Measurements from ENCODE around the gene REEP2. TPM values are rescaled to one million over a fixed set of nuclear protein-coding genes. Genes with fewer than 3 reads are reported as not detected.

Gene REEP2
- total RNA-seq, 1 experiment from 2014 or later, result 4.9 TPM

- H3K9me2 ChIP-seq (ENCODE audit: insufficient read depth), result no peaks in the 10 kb centered on the region
- H3K36me3 ChIP-seq (ENCODE audit: control insufficient read depth in 1 of 2, insufficient read depth in 2 of 2, low read length in 2 of 2), result peaks cover 0 to 3% of the 10 kb centered on the region in 2 experiments; a peak in 1 of 4 replicates
- ATAC-seq (no peak), DNase-seq (ENCODE audit: low read depth, low spot score) (no peak)
- H3K4me1 ChIP-seq (ENCODE audit: control insufficient read depth in 1 of 2, insufficient read depth in 2 of 2, low read length in 2 of 2), result peaks cover 0 to 35% of the 10 kb centered on the region in 2 experiments; a peak in 3 of 4 replicates
- H3K27me3 ChIP-seq (ENCODE audit: insufficient read depth, low read length), result no peaks in the 10 kb centered on the region
- peaks cover 13% of the 10 kb centered on the region for H3K79me2 ChIP-seq (ENCODE audit: insufficient read depth, low read length)
- no peak overlapping the region for H3K9ac ChIP-seq (ENCODE audit: low read length)
- BruUV-seq (replicated peaks), result no TSS peak
- no peaks in the 10 kb centered on the region for H4K20me1 ChIP-seq (ENCODE audit: insufficient read depth)
- ChIA-PET RAD21 (ENCODE audit: low non-redundant PET in 1 of 2, low total read pairs in 2 of 2, uncharacterized antibody in 2 of 2, unreplicated experiment in 2 of 2) (no interaction called here), POLR2A (interaction anchor here (1.0 kb wide), 1 partner anchor 12 kb away, joined by 3 read pairs; no protein-coding TSS in a partner anchor), CTCF (interaction anchor here (1.5 to 1.7 kb wide), 2 partner anchors 11 to 42 kb away, joined by 6 to 8 read pairs; no protein-coding TSS in a partner anchor)
- H3K27ac ChIP-seq (ENCODE audit: low read depth, low read length), result no peak overlapping the region
- 0 out of 2 replicates have a peak overlapping the region, but pooled peaks have one; percentile 6 for H3K4me2 ChIP-seq (ENCODE audit: low read length)
- no peaks in the 10 kb centered on the region for H3K9me3 ChIP-seq (ENCODE audit: control insufficient read depth in 1 of 2, insufficient read depth in 1 of 2, low read depth in 1 of 2, low read length in 2 of 2)
- TF ChIP-seq FOSL1 (IDR thresholded peaks at IDR 0.05; ENCODE audit: low read depth), result no peak
- no peak for TF ChIP-seq ELF1 (IDR thresholded peaks at IDR 0.05; ENCODE audit: borderline replicate concordance, low read depth)
- TF ChIP-seq JUND (IDR thresholded peaks at IDR 0.05), result no peak
- no peak for TF ChIP-seq EZH2phosphoT487 (IDR thresholded peaks at IDR 0.05; ENCODE audit: borderline replicate concordance)
- TF ChIP-seq SRF (IDR thresholded peaks at IDR 0.05; ENCODE audit: low read depth), result no peak
- TF ChIP-seq MAX (IDR thresholded peaks at IDR 0.05), result no peak
- H2AFZ ChIP-seq (ENCODE audit: low read depth, low read length, poor library complexity, severe bottlenecking), result no peak overlapping the region
- intact Hi-C loops (cut with micrococcal nuclease), result no loop called here
- H3K4me3 ChIP-seq (replicated peaks in 1 of 2; ENCODE audit: low read depth in 1 of 2, low read length in 2 of 2), result no peak overlapping the region
Measured at GRCh38 chr5:138461343-138462125, 22.7 kb downstream of the REEP2 start.

- peaks cover 0 to 40% of the 10 kb centered on the region in 2 experiments; a peak in 3 of 4 replicates for H3K4me1 ChIP-seq (ENCODE audit: control insufficient read depth in 1 of 2, insufficient read depth in 2 of 2, low read length in 2 of 2)
- H3K4me3 ChIP-seq (replicated peaks in 1 of 2; ENCODE audit: low read depth in 1 of 2, low read length in 2 of 2), result peak overlapping the region; percentile 53 to 82
- H3K9me2 ChIP-seq (ENCODE audit: insufficient read depth), result no peaks in the 10 kb centered on the region
- peak overlapping the region; percentile 93 for H3K9ac ChIP-seq (ENCODE audit: low read length)
- peaks cover 31% of the 10 kb centered on the region for H3K79me2 ChIP-seq (ENCODE audit: insufficient read depth, low read length)
- H4K20me1 ChIP-seq (ENCODE audit: insufficient read depth), result no peaks in the 10 kb centered on the region; the same call in 1 of the 2 replicates
- DNase-seq (ENCODE audit: low read depth, low spot score) (no peak), ATAC-seq (no peak)
- H3K27me3 ChIP-seq (ENCODE audit: insufficient read depth, low read length), result no peaks in the 10 kb centered on the region
- H2AFZ ChIP-seq (ENCODE audit: low read depth, low read length, poor library complexity, severe bottlenecking), result no peak overlapping the region
- intact Hi-C loops (cut with micrococcal nuclease), result no loop called here
- ChIA-PET CTCF (interaction anchor here (1.7 to 3.4 kb wide), 2 partner anchors 14 to 40 kb away, joined by 11 to 48 read pairs; no protein-coding TSS in a partner anchor), POLR2A (interaction anchor here (1.0 to 3.1 kb wide), 4 partner anchors 8 to 110 kb away, joined by 3 to 16 read pairs (median 4); partner anchors contain the start of gene ETF1), RAD21 (ENCODE audit: low non-redundant PET in 1 of 2, low total read pairs in 2 of 2, uncharacterized antibody in 2 of 2, unreplicated experiment in 2 of 2) (interaction anchor here in 1 of 2 experiments (1.1 kb wide), 1 partner anchor 72 kb away, joined by 3 read pairs; no protein-coding TSS in a partner anchor)
- H3K9me3 ChIP-seq (ENCODE audit: control insufficient read depth in 1 of 2, insufficient read depth in 1 of 2, low read depth in 1 of 2, low read length in 2 of 2), result no peaks in the 10 kb centered on the region
- peak overlapping the region; percentile 88 for H3K27ac ChIP-seq (ENCODE audit: low read depth, low read length)
- H3K36me3 ChIP-seq (ENCODE audit: control insufficient read depth in 1 of 2, insufficient read depth in 2 of 2, low read length in 2 of 2), result peaks cover 4 to 22% of the 10 kb centered on the region in 2 experiments
- TSS peak; percentile 78 for BruUV-seq (replicated peaks)
- peak overlapping the region; percentile 100 for H3K4me2 ChIP-seq (ENCODE audit: low read length)
- TF ChIP-seq SP1 (IDR thresholded peaks at IDR 0.05; ENCODE audit: low read depth) (no peak), CBX3 (IDR thresholded peaks at IDR 0.05; ENCODE audit: low read depth) (no peak), MAX (IDR thresholded peaks at IDR 0.05) (no peak), ZFX (IDR thresholded peaks at IDR 0.05) (no peak), SRF (IDR thresholded peaks at IDR 0.05; ENCODE audit: low read depth) (no peak), ATF3 (IDR thresholded peaks at IDR 0.05) (no peak), CEBPB (IDR thresholded peaks at IDR 0.05; ENCODE audit: low read depth) (no peak), REST (IDR thresholded peaks at IDR 0.05; ENCODE audit: low read depth) (no peak)
Measured at GRCh38 chr5:138463419-138464007, 24.7 kb downstream of the REEP2 start.
